ENCODE results near the gene AHSG.

Gene AHSG

DNA sequence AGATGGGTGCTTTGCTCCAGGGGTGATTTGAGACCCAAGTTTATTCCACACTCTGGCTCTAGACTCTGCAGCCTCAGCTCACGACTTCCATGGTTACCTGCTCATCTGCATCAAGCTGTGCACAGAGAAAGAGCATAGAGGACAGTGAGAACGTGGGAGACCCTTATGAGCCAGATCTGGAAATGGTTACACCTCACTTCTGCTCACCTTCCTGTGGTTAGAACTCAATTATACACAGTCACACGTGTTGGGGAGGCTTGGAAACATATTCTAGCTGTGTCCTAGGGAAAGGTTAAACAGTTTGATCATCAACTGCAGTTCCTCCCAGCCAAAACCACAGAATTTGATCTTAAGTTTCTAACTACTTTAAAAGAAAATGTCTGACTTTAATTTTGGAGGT is 29.2 kb downstream of the AHSG start:
- no peak for DNase-seq
- ATAC-seq: peak; percentile 75

DNA sequence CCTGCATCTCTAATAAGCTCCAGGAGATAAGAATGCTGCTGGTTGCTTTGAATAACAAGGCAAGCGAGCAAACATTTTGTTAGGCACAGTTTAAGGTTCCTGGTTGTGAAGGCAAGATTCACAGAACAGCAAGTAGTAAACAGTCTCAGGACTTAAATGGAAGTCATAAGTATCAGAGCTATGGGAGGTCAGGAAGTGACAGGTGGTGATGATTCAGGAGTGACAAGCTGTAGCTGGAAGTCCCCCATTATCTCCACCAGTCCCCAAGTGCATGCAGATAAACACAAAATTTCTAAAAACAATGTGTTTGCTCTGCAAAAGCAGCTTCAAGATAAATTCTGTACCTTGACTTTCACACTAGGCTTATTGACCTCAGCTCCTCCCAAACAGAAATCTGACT is 30.6 kb downstream of the AHSG start:
- peak; percentile 78 for ATAC-seq
- DNase-seq: no peak

DNA sequence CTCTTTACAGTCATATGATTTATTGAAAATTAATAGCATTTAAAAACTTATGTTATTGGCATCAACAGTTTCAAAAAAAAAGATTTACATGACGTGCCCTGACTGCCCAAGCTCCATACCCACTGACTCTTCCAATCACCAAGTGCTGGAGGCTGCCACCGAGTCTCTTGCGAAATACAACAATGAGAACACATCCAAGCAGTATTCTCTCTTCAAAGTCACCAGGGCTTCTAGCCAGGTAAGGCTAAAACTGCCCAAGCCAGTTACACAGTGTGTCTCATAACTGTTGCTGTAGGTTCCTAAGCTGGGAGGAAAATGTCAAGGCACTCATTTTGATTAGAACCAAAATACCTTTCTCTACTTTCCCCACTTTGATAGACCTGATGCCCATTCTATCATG is 31.8 kb downstream of the AHSG start:
- no peak for DNase-seq

DNA sequence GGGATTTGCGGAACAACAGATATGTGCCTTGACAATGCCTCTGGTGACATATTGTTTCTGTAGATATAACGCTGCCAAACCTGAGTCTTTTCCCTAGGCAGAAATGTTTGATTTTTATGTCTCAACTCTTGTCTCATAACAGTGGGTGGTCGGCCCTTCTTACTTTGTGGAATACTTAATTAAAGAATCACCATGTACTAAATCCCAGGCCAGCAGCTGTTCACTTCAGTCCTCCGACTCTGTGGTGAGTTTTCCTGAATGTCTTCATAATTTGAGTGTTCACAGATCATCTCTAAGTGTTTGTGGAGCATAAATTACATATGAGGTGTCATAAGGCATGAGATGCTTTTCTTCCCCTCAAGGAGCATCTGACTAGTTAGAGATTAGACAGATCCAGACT is 33.2 kb downstream of the AHSG start:
- DNase-seq (no peak), ATAC-seq (no peak)

More for the DNA sequence above, 31.8 kb downstream of the AHSG start:
- no peak for ATAC-seq

DNA sequence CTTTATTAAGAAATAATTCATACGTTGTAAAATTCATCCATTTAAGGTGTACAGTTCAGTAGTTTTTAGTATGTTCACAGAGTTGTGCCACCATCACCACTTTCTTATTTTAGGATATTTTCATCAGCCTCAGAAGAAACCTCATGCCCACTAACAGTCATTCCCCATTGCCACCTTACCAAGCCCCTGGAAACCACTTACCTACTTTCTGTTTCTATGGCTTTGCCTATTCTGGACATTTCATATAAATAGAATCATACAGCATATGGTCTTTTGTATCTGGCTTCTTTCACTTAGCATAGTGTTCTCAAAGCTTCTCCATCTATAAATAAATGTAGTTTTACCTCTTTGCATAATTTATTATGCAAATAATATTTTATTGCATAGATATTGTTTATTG is 34.0 kb downstream of the AHSG start:
- ATAC-seq: no peak
- no peak for DNase-seq

DNA sequence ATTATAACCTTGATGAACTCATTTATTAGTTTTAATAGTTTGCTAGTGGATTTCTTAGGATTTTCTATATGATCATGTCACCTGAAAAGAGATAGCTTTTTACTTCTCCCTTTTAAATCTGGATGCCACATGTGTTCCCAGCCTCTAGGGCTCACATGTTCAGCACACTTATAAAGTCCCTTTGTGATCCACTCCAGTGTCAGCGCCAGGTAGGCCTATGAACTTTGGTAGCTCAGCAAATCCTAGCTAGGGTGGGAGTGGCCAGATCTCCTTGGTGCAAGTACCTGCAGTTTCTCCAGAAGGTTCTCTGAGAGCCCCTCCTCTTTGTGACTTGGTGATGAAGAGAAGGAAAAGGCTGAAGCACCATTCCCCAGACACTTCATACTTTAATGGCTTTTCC is 36.0 kb downstream of the AHSG start:
- ATAC-seq (no peak), DNase-seq (no peak)

DNA sequence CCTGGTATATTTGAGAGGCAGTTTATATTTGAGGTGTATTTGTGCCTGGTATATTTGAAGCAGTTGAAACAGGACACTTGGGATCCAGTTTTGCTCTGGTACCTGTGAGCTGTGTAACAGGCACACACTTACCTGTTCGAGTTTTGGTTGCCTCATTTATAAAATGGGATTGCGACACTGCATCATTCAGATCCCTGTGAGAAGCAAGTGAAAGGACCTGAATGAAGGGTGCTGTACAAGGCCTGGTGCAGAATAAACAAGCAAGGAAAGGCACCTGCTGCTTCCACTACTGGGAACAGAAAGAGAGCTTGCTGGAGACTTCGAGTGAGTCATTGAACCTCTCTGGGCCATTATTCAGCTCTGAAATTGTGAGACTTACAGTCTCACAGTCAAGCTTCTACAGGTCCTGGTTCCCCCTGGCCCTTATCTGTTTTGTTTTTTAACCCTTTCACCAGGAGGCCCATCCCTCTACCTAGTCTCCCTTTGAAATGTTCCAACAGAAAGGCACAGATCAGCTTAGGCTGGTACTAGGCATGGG is 38.9 kb downstream of the AHSG start:
- no peak for DNase-seq
- ATAC-seq: no peak

DNA sequence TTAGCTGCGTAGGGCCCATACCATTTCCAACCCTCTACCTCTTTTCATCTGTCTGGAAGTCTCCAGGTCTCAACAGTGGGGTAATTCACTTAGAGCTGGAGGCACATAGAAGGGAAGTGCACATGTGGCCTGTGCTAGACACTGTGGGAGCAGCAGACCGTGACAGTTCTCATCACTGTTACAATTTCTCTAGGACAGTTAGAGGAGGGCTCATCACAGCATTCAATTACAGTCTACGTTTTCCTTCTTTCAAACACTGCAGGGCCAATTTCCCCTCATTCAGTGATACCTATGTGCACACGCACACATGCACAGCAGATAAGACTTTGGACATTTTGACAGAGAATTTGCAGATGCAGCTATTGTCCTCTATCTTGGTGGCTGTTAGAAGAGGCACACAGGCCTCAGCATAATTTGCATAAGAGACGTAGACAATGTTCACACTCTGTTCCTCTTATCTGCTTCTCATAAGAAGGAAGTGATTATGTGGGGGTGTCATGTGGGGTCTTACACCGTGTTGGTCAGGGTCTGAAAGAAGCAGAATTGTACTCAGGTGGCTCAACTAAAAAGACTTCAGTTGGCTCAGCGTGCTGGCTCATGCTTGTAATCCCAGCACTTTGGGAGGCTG is 40.3 kb downstream of the AHSG start:
- ATAC-seq (no peak), DNase-seq (no peak)

DNA sequence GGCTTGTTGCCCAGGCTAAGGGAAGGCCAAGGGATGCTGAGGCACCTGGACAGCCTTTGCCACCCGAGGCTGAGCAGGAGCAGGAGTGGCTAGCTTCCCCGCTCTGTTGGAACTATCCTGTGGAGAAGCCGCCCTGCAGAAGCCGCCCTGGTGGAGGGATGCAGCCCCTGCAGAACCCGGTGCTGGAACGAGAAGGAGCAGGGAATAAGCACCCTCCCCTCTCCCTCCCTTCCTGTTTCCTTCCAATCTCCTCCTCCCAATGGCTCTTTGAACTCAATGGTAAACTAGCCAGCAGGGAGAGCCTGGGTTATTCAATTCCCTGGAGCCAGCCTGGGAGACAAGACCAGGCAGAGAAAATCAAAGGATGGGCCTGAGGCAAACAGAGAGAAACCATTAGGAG is 41.1 kb downstream of the AHSG start:
- ATAC-seq (no peak), DNase-seq (no peak)

DNA sequence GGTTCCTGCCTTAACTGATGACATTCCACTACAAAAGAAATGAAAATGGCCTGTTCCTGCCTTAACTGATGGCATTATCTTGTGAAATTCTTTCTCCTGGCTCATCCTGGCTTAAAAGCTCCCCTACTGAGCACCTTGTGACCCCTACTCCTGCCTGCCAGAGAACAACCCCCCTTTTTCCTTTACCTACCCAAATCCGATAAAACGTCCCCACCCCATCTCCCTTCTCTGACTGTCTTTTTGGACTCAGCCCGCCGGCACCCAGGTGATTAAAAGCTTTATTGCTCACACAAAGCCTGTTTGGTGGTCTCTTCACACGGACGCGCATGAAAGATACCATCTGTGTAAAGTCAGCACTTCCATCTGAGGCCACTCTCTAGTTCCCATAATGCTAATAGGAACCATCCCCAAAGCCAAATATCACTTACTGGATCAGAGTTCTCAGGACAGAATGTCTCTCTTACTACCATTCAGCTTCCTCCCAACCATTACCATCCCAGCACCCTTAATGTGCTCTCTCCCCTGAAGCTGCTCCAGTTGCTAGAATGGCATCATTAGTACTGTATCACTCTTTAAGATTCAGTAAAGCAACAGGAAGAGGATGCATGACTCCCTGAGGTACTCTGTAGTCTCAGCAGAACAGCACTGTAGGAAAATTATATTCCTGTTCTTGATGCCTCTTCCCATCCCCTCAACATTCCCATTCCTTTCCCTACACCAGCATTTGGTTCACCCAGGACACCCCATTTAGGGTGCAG is 50.7 kb downstream of the AHSG start:
- ATAC-seq (no peak), DNase-seq (no peak)

DNA sequence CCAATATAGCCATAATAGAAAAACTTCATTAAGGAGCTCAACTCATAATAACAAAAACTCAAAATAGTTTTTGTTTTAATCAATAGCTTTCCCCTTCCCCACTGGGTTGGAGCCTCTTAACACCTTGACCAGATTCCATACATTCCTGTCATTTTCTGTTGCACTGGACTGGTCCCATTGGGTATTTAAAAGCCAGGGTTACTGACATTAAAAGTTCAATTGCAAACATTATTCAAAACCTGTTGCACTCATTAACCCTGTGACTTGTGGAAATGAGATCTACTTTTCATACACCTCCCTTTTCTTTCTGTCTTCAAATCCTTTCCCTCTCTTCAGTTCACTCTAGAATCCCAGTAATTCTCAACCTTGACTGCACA is 51.2 kb downstream of the AHSG start:
- ATAC-seq: no peak

DNA sequence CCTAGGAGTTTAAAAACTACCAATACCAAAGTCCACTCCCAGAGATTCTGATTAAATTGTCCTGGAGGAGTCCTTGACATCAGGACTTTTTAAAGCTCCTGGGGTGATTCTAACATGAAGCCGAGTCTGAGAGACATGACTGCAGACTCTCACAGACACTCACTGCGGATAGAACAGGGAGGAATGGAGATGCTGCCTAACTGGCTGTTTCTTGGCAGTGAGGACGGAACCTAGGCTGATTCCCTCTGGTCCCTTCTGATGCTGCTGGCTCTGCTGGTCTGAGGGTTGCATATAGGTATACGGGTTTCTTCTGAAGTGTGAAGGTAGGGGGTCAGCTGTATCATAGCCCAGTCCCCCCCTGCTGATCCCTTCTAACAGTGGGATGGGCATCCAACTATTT is 51.6 kb downstream of the AHSG start:
- DNase-seq (no peak), ATAC-seq (no peak)

More for the DNA sequence above, 51.2 kb downstream of the AHSG start:
- DNase-seq: no peak

DNA sequence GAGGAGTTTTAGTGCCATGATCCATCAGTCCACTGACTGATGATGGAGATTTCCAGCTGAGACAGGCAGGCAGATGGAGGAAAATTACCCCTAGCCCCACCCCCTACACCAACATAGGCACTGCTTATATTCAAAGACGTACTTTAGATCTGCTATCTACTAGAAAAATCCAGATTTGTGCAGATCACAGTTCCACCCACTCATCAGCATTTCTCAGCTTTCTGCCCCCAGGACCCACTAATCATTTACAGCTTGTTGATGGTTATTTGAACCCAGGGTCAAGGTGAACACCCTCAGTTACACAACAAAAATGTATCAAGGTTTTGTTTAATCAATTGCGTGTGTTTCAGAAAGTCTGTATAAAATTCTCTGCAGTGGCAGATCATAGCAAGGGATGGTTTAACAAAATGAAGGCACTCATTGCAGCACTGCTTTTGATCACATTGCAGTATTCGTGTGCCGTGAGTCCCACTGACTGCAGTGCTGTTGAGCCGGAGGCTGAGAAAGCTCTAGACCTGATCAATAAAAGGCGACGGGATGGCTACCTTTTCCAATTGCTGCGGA is 52.8 kb downstream of the AHSG start, which contains the start of gene HRG:
HRG (plus strand) TSS at position 390 of the 564 bp plus-strand sequence; CDS start at position 408, 18 bp downstream.
- DNase-seq: no peak
- ATAC-seq: no peak

DNA sequence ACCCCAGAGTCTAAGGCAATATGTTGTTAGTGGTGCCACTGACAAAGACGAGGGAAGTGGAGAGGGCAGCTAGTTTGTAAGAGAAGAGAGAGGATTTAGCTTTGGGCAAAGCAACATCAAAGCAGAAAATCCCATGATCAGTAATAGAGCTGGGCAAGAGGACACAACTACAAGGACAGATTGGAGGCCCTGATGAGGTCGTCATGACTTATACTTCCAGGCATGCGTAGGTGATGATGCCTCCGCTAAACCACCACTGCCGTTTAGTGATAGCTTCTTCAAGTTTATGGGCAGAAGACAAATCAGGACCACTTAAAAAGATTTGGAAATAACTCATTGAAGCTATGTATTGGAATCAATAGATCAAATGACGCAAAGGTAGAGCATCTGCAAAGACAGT is 55.6 kb downstream of the AHSG start:
- ATAC-seq: no peak
- DNase-seq: no peak

DNA sequence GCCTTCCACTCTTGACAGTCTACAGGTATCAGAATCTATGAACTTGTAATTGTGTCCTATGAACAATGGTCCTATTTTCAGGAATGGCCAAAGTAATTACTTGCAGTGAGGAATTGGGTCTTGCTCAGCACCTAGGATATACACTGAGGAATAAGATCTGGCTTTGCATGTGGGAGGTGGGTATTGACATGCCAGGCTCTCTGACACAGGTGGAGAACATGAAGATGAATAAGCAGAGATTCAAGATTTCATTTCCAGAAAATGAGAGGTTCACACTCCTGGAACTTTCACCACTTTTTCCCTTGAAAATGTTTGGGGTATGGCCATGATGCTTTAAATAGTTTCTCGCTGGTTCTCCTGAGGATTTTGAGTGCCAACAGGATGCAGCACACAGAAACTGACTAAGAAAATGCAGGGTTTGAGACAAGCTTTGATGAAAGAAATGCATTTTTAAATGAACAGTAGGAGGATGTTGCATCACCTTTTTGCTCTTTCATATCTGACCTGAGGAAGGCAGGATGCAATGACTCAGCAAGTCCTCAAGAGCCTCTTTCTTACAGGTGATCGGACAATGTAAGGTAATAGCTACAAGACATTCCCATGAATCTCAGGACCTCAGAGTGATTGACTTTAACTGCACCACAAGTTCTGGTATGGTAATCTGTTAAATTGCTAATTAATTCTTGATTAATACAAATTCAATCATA is 56.7 kb downstream of the AHSG start:
- ATAC-seq (no peak), DNase-seq (no peak)

DNA sequence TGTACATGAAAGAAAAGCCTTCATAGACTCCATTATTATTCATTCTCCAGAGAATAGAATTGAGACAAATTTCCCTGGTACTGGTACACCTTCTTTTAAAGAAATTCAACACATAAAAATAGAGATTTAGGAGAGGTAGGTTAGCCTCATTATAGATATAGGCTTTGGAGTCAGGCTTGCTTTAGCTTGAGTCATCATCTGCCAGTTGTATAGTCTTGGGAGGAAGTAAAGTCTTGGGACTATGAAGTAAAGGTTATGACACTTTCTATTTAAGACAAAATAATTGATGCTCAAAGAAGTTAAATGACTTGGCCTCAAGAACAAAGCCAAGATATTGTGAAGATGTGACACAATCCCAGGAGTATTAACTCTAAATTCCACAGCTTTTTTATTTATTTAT is 57.3 kb downstream of the AHSG start:
- ATAC-seq: no peak
- DNase-seq: no peak

Data from stimulated activated naive CD8-positive, alpha-beta T cell treated with anti-CD3 and anti-CD28 coated beads, Interleukin-15, Interleukin-2, amounts not matched to agents 100 U/mL and 50 U/mL, for 24 hours (primary cell).